Calu3 (cell line): ENCODE data around the gene WDR45B. TPM values are rescaled to one million over a fixed set of nuclear protein-coding genes. Genes with fewer than 3 reads are reported as not detected.

Experiments
- BruUV-seq: library from RNA; stranded (reverse); fragments of 400-500 nt; replicated peaks from 2 replicates; lab custom pipeline; 2021; lab: Mats Ljungman, UMichigan
- CTCF ChIA-PET: fragments of 300-600 bp; sonication (Branson Sonifier 250); formaldehyde crosslinking; loops from one replicate; lab custom pipeline; 2022; ENCODE audit warnings: antibody characterized with exemption; lab: Charles Lee
- DNase-seq: peaks from one replicate; pipeline ENCODE4 v3.0.0; 2022
- H3K27ac Mint-ChIP-seq: one replicate; pipeline ENCODE4 v1.8.0; 2022; ENCODE audit warnings: mixed read lengths; ENCODE audit not compliant: unreplicated experiment
- H3K27me3 Mint-ChIP-seq: one replicate; pipeline ENCODE4 v1.8.0; 2022; ENCODE audit warnings: mixed read lengths; ENCODE audit not compliant: unreplicated experiment
- H3K36me3 Mint-ChIP-seq: one replicate; pipeline ENCODE4 v1.8.0; 2022; ENCODE audit warnings: mild to moderate bottlenecking, moderate library complexity, mixed read lengths; ENCODE audit not compliant: insufficient read depth, unreplicated experiment
- H3K4me1 Mint-ChIP-seq: one replicate; pipeline ENCODE4 v1.8.0; 2022; ENCODE audit warnings: mild to moderate bottlenecking, low read depth, mixed read lengths; ENCODE audit not compliant: unreplicated experiment
- H3K4me3 Mint-ChIP-seq: one replicate; pipeline ENCODE4 v1.8.0; 2022; ENCODE audit warnings: mild to moderate bottlenecking, low read depth, moderate library complexity, mixed read lengths; ENCODE audit not compliant: unreplicated experiment
- H3K9me3 Mint-ChIP-seq: one replicate; pipeline ENCODE4 v1.8.0; 2022; ENCODE audit warnings: low read depth, mixed read lengths; ENCODE audit not compliant: unreplicated experiment
- CTCF ChIP-seq: fragments of 200-600 bp; IDR thresholded peaks from one replicate; pipeline ENCODE4 v1.8.0; 2022; ENCODE audit warnings: antibody characterized with exemption; ENCODE audit not compliant: unreplicated experiment
- intact Hi-C: fragments of 100-400 bp; cut with micrococcal nuclease; formaldehyde crosslinking; loops from one replicate; pipeline ENCODE4 v1.10.0; 2022; ENCODE audit not compliant: unreplicated experiment
- total RNA-seq: library from RNA; stranded (reverse); gene quantifications from 2 replicates; pipeline ENCODE4 v1.2.3, GENCODE V29; 2022

The WDR45B gene
- total RNA-seq, 1 experiment from 2014 or later: 108 TPM

- CTCF ChIA-PET: interaction anchor here (0.7 kb wide), 1 partner anchor 38 kb away, joined by 4 read pairs; no protein-coding TSS in a partner anchor
- no peak for DNase-seq
These were observed 2.5 kb upstream of the WDR45B start for GRCh38 chr17:82650723-82651122.

GRCh38 chr17:82649501-82650261, 1.4 kb upstream of the WDR45B start:
- H3K9me3 Mint-ChIP-seq: no peaks in the 10 kb centered on the region
- no peak for TF ChIP-seq CTCF

More at GRCh38 chr17:82650723-82651122, 2.5 kb upstream of the WDR45B start:
- BruUV-seq: no TSS peak
- peaks cover 29% of the 10 kb centered on the region for H3K4me1 Mint-ChIP-seq
- intact Hi-C loops: loop anchor here (10.0 kb wide), 1 partner anchor 54 kb away; no protein-coding TSS in a partner anchor
- no peaks in the 10 kb centered on the region for H3K27me3 Mint-ChIP-seq
- no peaks in the 10 kb centered on the region for H3K9me3 Mint-ChIP-seq
- no peak overlapping the region for H3K4me3 Mint-ChIP-seq
- H3K27ac Mint-ChIP-seq: no peak overlapping the region
- no peak for TF ChIP-seq CTCF
- H3K36me3 Mint-ChIP-seq: peaks cover 37% of the 10 kb centered on the region

GRCh38 chr17:82648742-82649331, 593 bp upstream of the WDR45B start:
- no peak for TF ChIP-seq CTCF
- DNase-seq: no peak
- H3K9me3 Mint-ChIP-seq: no peaks in the 10 kb centered on the region
- CTCF ChIA-PET: no interaction called here
- no peaks in the 10 kb centered on the region for H3K27me3 Mint-ChIP-seq
- intact Hi-C loops: no loop called here
- peaks cover 50% of the 10 kb centered on the region for H3K36me3 Mint-ChIP-seq
- BruUV-seq: no TSS peak
- no peak overlapping the region for H3K27ac Mint-ChIP-seq
- peaks cover 23% of the 10 kb centered on the region for H3K4me1 Mint-ChIP-seq
- peak overlapping the region; percentile 84 for H3K4me3 Mint-ChIP-seq

More at GRCh38 chr17:82649501-82650261, 1.4 kb upstream of the WDR45B start:
- CTCF ChIA-PET: interaction anchor here (0.6 kb wide), 1 partner anchor 36 kb away, joined by 3 read pairs; no protein-coding TSS in a partner anchor
- Mint-ChIP-seq H3K27ac (peak overlapping the region; percentile 43), H3K36me3 (peaks cover 42% of the 10 kb centered on the region), H3K27me3 (no peaks in the 10 kb centered on the region), H3K4me3 (peak overlapping the region; percentile 84), H3K4me1 (peaks cover 25% of the 10 kb centered on the region)
- intact Hi-C loops: loop anchor here (10.0 kb wide), 1 partner anchor 55 kb away; no protein-coding TSS in a partner anchor
- no TSS peak for BruUV-seq
- DNase-seq: no peak

GRCh38 chr17:82647593-82648164, 565 bp downstream of the WDR45B start:
- H3K4me3 Mint-ChIP-seq: peak overlapping the region; percentile 84

More at GRCh38 chr17:82647593-82648164, 565 bp downstream of the WDR45B start:
- Mint-ChIP-seq H3K36me3 (peaks cover 61% of the 10 kb centered on the region), H3K9me3 (no peaks in the 10 kb centered on the region), H3K27ac (peak overlapping the region; percentile 64), H3K4me1 (peaks cover 23% of the 10 kb centered on the region), H3K27me3 (no peaks in the 10 kb centered on the region)
- peak; percentile 53 for DNase-seq
- intact Hi-C loops: no loop called here
- CTCF ChIA-PET: no interaction called here
- no peak for TF ChIP-seq CTCF
- no TSS peak for BruUV-seq
